Stimulated activated CD4-positive, alpha-beta T cell treated with anti-CD3 and anti-CD28 coated beads, TNF-alpha, amount 100 ng/mL, for 4 hours (primary cell): ENCODE data around the gene LRRC36.

Experiments
- DNase-seq, 3 experiments: peaks; one replicate each; pipeline ENCODE4 v3.0.0-alpha.2; 2020; ENCODE audit warnings: low read depth in 3 of 3

The LRRC36 gene

DNA sequence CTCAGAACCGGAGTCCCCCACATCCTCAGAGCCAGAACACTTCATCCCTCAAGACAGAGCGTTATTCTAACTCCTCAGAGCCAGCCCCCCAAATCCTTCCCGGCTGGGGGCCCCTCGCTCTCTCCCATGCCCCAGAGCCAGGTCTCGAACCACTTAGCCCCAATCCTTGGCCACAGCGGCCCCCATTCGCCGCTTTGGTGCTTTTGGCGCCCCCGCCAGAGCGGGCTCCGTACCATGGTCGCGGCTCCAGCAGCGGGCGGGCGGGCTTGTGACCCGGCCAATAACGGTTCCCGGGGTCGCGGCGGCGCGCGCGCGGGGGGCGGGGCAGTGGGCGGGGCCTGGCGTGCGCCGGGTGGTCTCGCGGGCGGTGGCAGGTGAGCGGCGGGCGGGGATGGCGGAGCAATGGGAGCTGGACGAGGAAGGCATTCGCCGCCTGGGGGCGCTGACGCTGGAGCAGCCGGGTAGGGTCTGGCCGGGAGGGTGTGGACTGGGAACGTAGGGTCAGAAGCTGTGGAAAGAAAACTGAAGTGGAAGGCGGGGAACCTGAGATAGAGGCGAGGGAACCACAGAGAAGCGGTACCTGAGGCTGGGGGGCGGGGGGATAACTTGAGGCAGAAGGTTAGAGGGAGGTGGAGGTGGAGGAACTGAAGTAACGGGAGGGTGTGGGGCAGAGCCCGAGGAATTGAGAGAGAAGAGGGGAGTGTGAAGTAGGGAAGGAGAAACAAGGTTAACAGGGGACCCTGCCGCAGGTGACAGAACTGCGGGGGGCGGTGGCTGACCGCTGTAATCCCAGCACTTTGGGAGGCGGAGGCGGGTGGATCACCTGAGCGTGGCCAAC lies at the start of gene LRRC36, which contains the start of gene KCTD19:
LRRC36 (plus strand) TSS at position 344 of the 838 bp plus-strand sequence; CDS start at position 392, 48 bp downstream.
KCTD19 (minus strand) TSS at position 270 of the 838 bp plus-strand sequence; CDS start at position 236, 34 bp downstream.
- peak; percentile 1 to 34 (median 15) for DNase-seq

DNA sequence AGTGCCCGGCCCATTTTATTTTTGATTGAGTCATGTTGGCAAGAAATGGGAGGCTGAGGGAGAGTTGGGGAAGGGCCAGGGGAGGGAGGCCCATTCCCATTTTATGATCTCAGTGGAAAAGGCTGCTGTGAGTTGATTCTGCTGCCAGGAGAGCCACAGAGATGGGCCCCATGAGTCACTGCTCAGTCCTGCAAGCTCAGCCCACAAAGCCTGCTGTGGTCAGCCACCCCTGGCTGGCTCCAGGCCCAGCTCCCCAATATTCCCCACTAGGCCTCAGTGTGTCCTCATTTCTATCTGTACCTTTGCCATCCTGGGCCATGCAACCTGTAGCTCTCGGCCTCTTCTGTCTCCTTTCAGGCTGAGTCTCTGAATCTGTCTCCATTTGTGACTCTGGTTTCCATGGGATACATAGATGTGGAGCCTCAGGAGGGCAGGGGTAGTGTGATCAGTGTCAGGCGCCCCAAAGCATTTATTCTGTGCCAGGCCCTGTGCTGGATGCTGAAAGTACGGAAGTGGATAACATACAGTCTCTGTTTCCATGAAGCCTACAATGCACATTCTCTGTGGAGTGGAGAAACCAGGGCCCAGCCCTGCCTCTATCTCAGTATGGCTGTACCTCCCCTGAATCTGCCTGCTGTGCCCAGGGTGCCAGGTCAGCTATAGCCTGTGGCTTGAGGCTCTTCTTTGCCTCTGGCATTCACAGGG lies 49.2 kb upstream of the LRRC36 start:
- no peak for DNase-seq

GRCh38 chr16:67277999-67278772 lies 48.4 kb upstream of the LRRC36 start:
- DNase-seq = no peak

- peak; percentile 13 to 73 (median 30) for DNase-seq
Observed at GRCh38 chr16:67278773-67279295, 47.8 kb upstream of the LRRC36 start.

DNA sequence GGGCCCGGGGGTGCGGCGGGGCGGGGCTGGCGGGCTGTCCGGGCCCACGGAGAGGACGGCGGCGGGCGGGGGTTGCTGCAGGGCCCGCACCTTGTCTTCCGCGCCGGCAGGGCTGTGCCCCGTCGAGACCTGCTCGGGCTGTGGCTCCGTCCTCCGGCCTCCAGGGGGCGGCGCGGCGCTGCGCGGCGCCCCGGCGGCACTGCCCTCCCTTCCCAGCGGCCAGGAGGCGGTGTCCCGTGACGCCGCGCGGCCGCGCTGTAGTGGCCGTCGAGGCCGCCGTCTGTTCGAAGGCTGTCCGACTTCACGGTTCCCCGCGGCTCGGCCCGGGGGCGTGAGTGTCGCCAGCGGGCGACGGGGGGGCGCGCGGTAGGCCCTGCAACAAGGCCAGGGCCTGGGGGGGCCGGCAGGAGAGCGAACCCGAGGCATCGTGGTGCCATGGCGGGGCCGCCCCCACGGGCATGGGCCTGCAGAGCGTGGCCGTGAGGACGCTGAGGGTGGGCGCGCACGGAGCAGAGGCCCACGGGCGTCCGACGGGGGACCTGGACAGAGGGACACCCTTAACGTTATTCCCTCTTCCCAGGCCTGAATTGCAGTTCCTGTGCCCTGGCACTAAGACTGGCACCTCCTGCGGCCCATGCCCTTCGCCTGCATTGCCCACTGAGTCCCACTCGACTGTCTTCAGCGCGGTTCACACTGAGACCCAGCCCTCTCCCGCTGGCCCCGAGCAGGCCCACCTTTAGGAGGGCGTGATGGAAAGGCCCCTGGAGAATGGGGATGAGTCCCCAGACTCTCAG lies 47.1 kb upstream of the LRRC36 start, which contains the start of gene PLEKHG4:
PLEKHG4 (plus strand) TSS at position 237 of the 794 bp plus-strand sequence; CDS start at position 750, 513 bp downstream.
- DNase-seq = peak in 2 of 3 experiments; percentile 61 to 72

GRCh38 chr16:67280090-67281015 lies 46.3 kb upstream of the LRRC36 start:
- DNase-seq = no peak

DNA sequence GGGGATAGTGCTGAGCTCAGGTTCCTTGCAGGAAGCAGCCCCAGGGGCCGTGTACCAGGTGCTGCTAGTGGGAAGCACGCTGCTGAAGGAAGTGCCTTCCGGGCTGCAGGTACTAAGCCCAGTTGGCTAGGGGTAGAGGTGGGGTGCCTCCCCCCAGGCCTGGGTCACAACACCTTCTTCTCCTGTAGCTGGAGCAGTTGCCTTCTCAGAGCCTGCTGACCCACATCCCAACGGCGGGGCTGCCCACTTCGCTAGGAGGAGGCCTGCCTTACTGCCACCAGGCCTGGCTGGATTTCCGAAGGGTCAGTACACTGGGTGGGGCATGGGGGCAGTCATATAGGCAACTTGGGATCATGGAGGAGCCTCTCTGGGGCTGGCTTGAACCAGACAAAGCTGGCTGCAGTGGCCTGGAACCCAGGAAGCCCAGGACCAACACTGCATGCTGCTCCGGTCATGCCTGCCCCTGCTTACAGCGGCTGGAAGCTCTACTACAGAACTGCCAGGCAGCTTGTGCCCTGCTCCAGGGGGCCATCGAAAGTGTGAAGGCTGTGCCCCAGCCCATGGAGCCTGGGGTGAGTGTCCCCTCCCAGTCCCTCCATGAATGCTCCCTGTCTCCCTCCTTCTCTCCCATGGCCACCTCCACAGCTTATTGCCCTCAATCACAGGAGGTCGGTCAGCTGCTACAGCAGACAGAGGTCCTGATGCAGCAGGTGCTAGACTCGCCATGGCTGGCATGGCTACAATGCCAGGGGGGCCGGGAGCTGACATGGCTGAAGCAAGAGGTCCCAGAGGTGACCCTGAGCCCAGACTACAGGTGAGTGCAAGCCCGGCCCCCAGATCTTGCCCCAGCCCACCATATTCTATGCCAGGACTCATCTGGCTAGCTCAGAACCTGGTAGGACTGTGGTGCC lies 44.8 kb upstream of the LRRC36 start:
- DNase-seq = no peak

GRCh38 chr16:67282447-67282805 lies 44.2 kb upstream of the LRRC36 start:
- DNase-seq = no peak

DNA sequence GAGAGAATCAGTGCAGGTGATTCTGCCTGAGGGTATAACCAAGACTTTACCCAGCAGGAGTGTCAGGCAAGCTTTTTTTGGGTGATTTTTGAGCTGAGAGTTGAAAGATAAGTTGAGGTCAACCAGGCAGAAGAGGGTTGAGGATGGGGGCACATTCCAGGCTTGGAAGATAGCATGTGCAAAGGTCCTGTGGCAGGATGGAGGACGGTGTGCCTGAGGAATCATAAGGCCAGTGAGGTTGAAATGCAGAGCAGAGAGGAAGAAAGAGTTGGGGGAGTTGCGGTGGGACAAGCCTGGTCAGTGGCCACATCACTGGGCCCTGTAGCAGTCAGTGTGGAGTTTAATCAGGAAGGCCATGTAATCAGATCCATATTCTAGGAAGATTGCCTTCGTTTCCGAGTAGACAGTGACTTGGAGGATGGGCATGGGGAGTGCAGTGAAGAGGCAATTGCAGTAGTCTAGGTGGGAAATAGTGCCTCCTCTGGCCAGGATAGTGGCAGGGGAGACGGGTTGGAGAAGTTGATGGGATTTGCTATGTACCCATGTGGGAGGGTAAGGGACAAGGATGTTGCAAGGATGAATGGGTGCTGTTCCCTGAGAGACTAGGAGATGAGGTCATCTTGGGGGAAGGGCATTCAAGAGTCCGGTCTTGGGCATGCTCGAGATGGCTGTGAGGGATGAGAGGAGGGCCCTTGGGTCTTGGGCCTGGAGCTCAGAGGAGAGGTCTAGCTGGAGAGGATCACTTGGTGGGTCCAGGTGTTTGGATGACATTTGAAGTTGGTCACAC lies 43.4 kb upstream of the LRRC36 start:
- no peak for DNase-seq

DNA sequence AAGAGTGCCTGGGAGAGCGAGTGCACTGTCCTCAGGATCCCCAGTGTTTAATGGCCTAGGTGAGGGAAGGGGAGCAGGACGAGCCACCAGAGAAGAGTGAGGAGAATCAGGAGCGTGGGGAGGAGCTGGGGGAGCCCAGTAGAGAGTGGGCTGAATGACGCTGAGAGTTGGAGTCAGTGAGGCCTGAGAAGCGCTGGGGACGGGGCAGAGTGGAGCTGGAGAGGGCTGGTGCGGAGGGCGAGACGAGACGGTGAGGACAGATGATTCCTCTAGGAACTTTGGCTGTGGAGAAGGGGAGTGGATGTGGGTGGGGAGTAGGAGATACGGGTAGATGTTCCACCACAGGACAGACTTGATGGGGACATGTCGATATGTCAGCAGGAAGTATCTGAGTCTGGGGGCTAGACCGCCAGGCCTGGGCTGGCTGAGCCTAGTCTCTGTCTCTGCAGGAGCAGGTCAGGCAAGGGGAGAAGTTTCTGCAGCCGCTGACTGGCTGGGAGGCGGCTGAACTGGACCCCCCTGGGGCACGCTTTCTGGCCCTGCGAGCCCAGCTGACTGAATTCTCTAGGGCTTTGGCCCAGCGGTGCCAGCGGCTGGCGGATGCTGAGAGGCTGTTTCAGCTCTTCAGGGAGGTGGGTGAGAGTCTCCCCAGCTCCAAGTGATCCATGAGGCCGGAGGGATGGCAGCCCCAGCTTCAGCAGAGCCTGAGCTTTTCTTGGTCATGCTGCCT lies 42.6 kb upstream of the LRRC36 start:
- no peak for DNase-seq

GRCh38 chr16:67284699-67285646 lies 41.6 kb upstream of the LRRC36 start:
- DNase-seq = no peak

- DNase-seq = no peak
Observed at GRCh38 chr16:67286441-67287235, 40.0 kb upstream of the LRRC36 start.

GRCh38 chr16:67287960-67288359 lies 38.7 kb upstream of the LRRC36 start:
- no peak for DNase-seq

GRCh38 chr16:67291461-67291860 lies 35.2 kb upstream of the LRRC36 start:
- DNase-seq = no peak

DNA sequence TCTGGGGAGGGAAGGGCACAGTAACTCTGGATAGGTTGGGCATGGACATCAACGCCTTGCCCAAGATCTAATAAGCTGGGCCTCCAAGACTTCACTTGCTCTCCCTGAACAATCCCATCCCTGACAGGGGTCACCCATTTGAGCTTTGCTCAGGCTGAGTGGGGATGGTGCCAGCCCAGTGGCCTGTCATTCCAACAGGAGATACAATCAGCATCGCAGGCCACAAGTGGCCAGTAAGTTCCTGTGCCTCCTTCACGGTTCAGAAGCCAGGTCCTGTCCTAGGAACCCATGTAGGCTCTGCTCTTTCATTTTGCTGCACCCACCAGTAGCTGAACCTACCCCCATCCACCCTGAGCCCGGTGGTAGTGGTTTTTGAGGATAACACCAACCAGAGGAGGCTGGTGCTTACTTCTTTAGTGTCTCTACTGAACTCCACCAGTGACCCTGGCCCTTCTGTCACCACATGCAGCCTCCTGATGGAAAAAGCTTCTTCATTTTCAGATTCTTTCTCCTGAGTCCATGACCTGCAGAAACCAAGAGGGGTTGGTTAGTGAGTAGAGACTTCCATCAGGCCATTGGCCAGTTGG lies 32.4 kb upstream of the LRRC36 start:
- no peak for DNase-seq
